Measurements from ENCODE around the gene RGS9.
"Not testable (repeated sequence)": the region's sequence is repeated elsewhere in the genome, so short reads cannot be mapped to it uniquely, and the experiment has no call there.

RGS9 gene

DNA sequence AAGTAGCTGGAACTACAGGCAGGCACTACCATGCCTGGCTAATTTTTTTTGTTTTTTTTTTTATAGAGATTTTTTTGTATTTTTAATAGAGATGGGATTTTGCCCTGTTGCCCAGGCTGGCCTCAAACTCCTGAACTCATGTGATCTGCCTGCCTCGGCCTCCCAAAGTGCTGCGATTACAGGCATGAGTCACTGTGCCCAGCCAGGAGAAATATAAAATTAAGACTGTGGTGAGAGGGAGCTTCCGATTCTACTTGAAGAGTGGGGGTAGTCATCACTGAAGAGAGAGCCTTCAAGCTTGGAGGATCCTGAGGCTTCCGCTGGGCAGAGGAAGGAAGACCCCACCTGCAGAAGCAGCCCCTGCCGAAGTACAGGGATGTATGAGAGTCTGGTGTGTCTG lies 34.4 kb upstream of the RGS9 start:
- no peak for TF ChIP-seq GATA1 (IDR thresholded peaks at IDR 0.05; ENCODE audit: low read depth, low read length)
- TF ChIP-seq POLR2A (IDR thresholded peaks at IDR 0.05; ENCODE audit: low read length): no peak
- no peak for DNase-seq

GRCh38 chr17:65103431-65103830 lies 33.7 kb upstream of the RGS9 start:
- no peak for TF ChIP-seq GATA1 (IDR thresholded peaks at IDR 0.05; ENCODE audit: low read depth, low read length)
- no peak for TF ChIP-seq POLR2A (IDR thresholded peaks at IDR 0.05; ENCODE audit: low read length)

GRCh38 chr17:65103896-65104295 lies 33.3 kb upstream of the RGS9 start:
- DNase-seq: no peak
- TF ChIP-seq GATA1 (IDR thresholded peaks at IDR 0.05; ENCODE audit: low read depth, low read length): no peak
- no peak for TF ChIP-seq POLR2A (IDR thresholded peaks at IDR 0.05; ENCODE audit: low read length)

More at GRCh38 chr17:65103431-65103830, 33.7 kb upstream of the RGS9 start:
- no peak for DNase-seq

DNA sequence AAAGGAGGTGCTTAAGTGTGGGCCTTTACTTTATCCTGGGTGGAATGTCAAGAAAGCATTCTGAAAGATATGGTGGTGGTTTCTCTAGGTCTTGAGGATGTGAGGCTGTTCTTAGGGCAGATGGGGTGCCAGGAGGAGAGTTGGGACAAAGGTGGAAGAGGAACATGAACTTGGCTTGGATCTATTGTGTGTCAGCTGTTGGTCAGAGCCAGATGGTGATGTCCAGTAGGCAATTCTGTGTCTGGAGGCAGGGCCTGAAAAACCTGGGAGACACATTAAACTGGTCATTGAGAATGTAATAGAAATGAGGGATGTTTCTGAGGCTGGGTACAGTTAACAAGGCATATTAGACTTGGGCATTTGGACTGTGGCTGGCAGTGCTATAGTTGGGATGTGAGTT lies 32.6 kb upstream of the RGS9 start:
- TF ChIP-seq POLR2A (IDR thresholded peaks at IDR 0.05; ENCODE audit: low read length) (no peak), GATA1 (IDR thresholded peaks at IDR 0.05; ENCODE audit: low read depth, low read length) (no peak)
- no peak for DNase-seq

- DNase-seq: no peak
Measured at GRCh38 chr17:65104973-65105372, 32.2 kb upstream of the RGS9 start.

DNA sequence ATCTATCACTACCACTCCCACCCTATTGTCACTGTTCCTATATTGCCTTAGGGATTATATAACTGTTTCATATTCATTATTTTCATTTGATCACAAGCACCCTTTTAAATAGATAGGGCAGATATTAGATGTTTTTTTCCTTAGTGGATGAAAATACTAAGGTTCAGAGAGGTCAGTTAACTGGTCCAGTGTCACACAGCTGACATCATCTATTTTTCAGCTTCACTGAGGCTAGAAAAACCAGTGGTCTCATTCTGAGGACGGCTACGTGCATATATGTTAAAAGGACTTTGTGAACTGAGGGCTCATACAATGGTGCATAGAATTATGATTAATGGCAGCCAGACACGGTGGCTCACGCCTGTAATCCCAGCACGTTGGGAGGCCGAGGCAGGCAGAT lies 29.0 kb upstream of the RGS9 start:
- TF ChIP-seq POLR2A (IDR thresholded peaks at IDR 0.05; ENCODE audit: low read length): no peak
- no peak for TF ChIP-seq GATA1 (IDR thresholded peaks at IDR 0.05; ENCODE audit: low read depth, low read length)
- no peak for DNase-seq

More at GRCh38 chr17:65104973-65105372, 32.2 kb upstream of the RGS9 start:
- no peak for TF ChIP-seq POLR2A (IDR thresholded peaks at IDR 0.05; ENCODE audit: low read length)
- TF ChIP-seq GATA1 (IDR thresholded peaks at IDR 0.05; ENCODE audit: low read depth, low read length): no peak

- DNase-seq: no peak
- TF ChIP-seq GATA1 (IDR thresholded peaks at IDR 0.05; ENCODE audit: low read depth, low read length) (no peak), POLR2A (IDR thresholded peaks at IDR 0.05; ENCODE audit: low read length) (no peak)
Measured at GRCh38 chr17:65109543-65109942, 27.6 kb upstream of the RGS9 start.

GRCh38 chr17:65109990-65110680 lies 27.0 kb upstream of the RGS9 start:
- TF ChIP-seq POLR2A (IDR thresholded peaks at IDR 0.05; ENCODE audit: low read length) (no peak), GATA1 (IDR thresholded peaks at IDR 0.05; ENCODE audit: low read depth, low read length) (no peak)
- no peak for DNase-seq

- no peak for TF ChIP-seq POLR2A (IDR thresholded peaks at IDR 0.05; ENCODE audit: low read length)
- no peak for TF ChIP-seq GATA1 (IDR thresholded peaks at IDR 0.05; ENCODE audit: low read depth, low read length)
- no peak for DNase-seq
Measured at GRCh38 chr17:65115839-65116238, 21.3 kb upstream of the RGS9 start.

- DNase-seq: not testable (repeated sequence)
Measured at GRCh38 chr17:65116515-65116914, 20.7 kb upstream of the RGS9 start.

GRCh38 chr17:65117384-65118035 lies 19.7 kb upstream of the RGS9 start:
- no peak for DNase-seq
- TF ChIP-seq POLR2A (IDR thresholded peaks at IDR 0.05; ENCODE audit: low read length) (no peak), GATA1 (IDR thresholded peaks at IDR 0.05; ENCODE audit: low read depth, low read length) (no peak)

DNA sequence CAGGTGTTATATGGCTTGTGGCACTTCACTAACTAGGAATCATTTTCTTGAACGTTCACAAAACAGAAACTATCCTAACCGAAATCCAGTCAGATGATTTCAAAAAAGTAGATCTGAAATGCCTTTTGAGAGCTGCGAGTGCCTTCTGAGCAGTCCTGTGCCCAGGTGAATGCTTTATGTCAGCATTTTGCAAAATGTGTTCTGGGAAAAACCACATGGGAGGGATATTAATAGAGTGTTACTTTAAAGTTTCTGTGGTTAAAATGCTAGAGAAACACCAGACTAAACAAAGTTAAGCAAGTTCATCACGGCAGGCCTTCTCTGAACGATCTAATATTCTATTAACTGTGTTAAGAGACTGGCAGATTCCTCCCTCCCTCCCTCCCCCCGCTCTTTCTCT lies 15.8 kb upstream of the RGS9 start:
- DNase-seq: no peak
- TF ChIP-seq GATA1 (IDR thresholded peaks at IDR 0.05; ENCODE audit: low read depth, low read length) (no peak), POLR2A (IDR thresholded peaks at IDR 0.05; ENCODE audit: low read length) (no peak)

DNA sequence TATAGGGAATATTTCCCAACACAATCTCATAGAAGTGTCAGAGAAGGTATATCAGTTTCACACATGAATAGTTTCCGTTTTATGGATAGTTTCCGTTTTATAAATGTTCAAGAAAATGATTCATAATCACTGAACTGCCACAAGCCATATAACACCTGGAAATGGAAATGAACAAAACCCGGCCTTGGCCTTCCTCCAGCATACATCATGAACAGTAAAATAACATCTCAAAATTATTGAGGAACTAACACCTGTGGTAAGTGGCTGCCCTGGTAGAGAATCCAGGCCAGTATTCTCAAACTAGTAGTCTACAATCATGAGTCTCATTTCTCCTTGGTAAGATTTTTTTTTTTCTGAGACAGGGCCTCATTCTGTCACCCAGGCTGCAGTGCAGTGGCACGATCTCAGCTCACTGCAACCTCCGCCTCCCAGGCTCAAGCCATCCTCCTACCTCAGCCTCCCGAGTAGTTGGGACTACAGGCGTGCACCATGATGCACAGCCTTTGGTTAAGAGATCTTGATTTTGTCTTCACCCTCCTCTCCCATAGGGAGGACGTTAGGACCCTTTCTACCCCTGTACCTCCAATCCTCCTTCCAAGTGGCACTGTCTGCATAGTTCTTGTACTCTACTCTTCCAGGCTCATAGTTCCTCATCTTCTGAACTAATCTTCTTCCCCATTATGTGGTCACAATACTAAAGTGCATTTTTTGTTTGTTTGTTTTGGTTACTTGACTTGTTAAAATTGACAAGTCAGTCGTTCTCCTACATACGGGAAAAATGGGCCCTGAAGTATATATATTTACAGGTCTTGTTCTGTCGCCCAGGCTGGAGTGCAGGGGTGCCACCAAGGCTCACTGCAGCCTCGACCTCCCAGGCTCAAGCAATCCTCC lies 15.0 kb upstream of the RGS9 start:
- TF ChIP-seq POLR2A (IDR thresholded peaks at IDR 0.05; ENCODE audit: low read length): no peak
- TF ChIP-seq GATA1 (IDR thresholded peaks at IDR 0.05; ENCODE audit: low read depth, low read length): no peak
- DNase-seq: peak in 1 of 2 experiments; percentile 45

Data from erythroblast (primary cell).